B cell (primary cell): Measurements from ENCODE around the gene CXCL6.

Experiments used
- CTCF ChIP-seq: fragments of 200-600 bp; IDR thresholded peaks from one replicate; pipeline ENCODE4 v1.8.0; 2022; ENCODE audit warnings: antibody characterized with exemption, mild to moderate bottlenecking
- EZH2 ChIP-seq: IDR thresholded peaks from 2 replicates; pipeline ENCODE4 v1.6.1; 2012; ENCODE audit warnings: borderline replicate concordance, low read depth, mild to moderate bottlenecking, moderate library complexity, low read length; ENCODE audit not compliant: insufficient read depth, poor library complexity, severe bottlenecking

GRCh38 chr4:73865431-73866096, 29.1 kb downstream of the CXCL6 start:
- no peak for TF ChIP-seq CTCF
- no peak for TF ChIP-seq EZH2
